Fibroblast of lung (primary cell): ENCODE results near the gene PLEKHA5.

Experiments
- CTCF ChIP-seq, 2 donors: IDR thresholded peaks in 1 of 2; conservative IDR thresholded peaks in 1 of 2; 1 replicate in 1 of 2; 2 replicates in 1 of 2; pipeline ENCODE4 v1.5.1; 2011 to 2012; ENCODE audit warnings: low read length in 2 of 2, control low read depth in 1 of 2, inconsistent platforms in 1 of 2, low read depth in 1 of 2, mild to moderate bottlenecking in 1 of 2
- EZH2 ChIP-seq: IDR thresholded peaks from 2 replicates; pipeline ENCODE4 v1.5.1; 2012; ENCODE audit warnings: low read length, control low read depth, mild to moderate bottlenecking; ENCODE audit errors: missing control alignments

GRCh38 chr12:19301223-19301622, 171.7 kb downstream of the PLEKHA5 start:
- TF ChIP-seq CTCF (conservative IDR thresholded peaks at IDR 0.05 in 1 of 2, IDR thresholded peaks at IDR 0.05 in 1 of 2; ENCODE audit: low read depth in 1 of 2, low read length in 2 of 2), result no peak
- TF ChIP-seq EZH2, result no peak
